Keratinocyte (primary cell): ENCODE results near the gene RP9.

Experiments
- CTCF ChIP-seq, 3 experiments: IDR thresholded peaks in 1 of 3; conservative IDR thresholded peaks in 1 of 3; optimal IDR thresholded peaks in 1 of 3; 2 replicates in 2 of 3; 3 replicates in 1 of 3; pipeline versions ENCODE3 to v1.5.1; 2011; ENCODE audit warnings: low read length in 3 of 3, mild to moderate bottlenecking in 3 of 3, moderate library complexity in 2 of 3, control low read depth in 1 of 3, inconsistent platforms in 1 of 3; ENCODE audit not compliant: insufficient read depth in 2 of 3; ENCODE audit errors: extremely low read depth in 1 of 3
- EZH2 ChIP-seq: IDR thresholded peaks from one replicate; pipeline ENCODE4 v1.6.1; 2012; ENCODE audit warnings: inconsistent platforms, mild to moderate bottlenecking, low read length, moderate library complexity

- TF ChIP-seq CTCF (optimal IDR thresholded peaks at IDR 0.05 in 1 of 3, IDR thresholded peaks at IDR 0.05 in 1 of 3, conservative IDR thresholded peaks at IDR 0.05 in 1 of 3; ENCODE audit: extremely low read depth in 1 of 3, insufficient read depth in 2 of 3, low read length in 3 of 3) = no peak
- TF ChIP-seq EZH2 = no peak
Observed at GRCh38 chr7:33062782-33063443, 46.3 kb downstream of the RP9 start.
